Peyer's patch (tissue), 4 donors: ENCODE results near the gene RAB9A. TPM values are rescaled to one million over a fixed set of nuclear protein-coding genes. Genes with fewer than 3 reads are reported as not detected.

Experiments
- DNase-seq, 3 donors: peaks; one replicate each; pipeline ENCODE4 v3.0.0-alpha.2; 2017 to 2019
- H3K27ac ChIP-seq, 4 donors: fragments of 200-600 bp; sonication (generic); one replicate each; pipeline ENCODE4 v1.5.1; 2016 to 2019
- H3K27me3 ChIP-seq, 2 donors: fragments of 200-600 bp; sonication (generic); one replicate each; pipeline ENCODE4 v1.5.1; 2019
- H3K36me3 ChIP-seq, 3 donors: fragments of 200-600 bp; sonication (generic); one replicate each; pipeline ENCODE4 v1.5.1; 2016 to 2019
- H3K4me1 ChIP-seq, 4 donors: fragments of 200-600 bp; sonication (generic); one replicate each; pipeline ENCODE4 v1.5.1; 2016 to 2019
- H3K4me3 ChIP-seq, 4 donors: fragments of 200-600 bp; sonication (generic); 1 replicate in 3 of 4; 2 replicates in 1 of 4; pipeline ENCODE4 v1.5.1; 2016 to 2019; ENCODE audit warnings: mild to moderate bottlenecking in 1 of 4
- H3K9me3 ChIP-seq, 4 donors: fragments of 200-600 bp; sonication (generic); one replicate each; pipeline ENCODE4 v1.5.1; 2016 to 2019; ENCODE audit warnings: mild to moderate bottlenecking in 1 of 4
- CTCF ChIP-seq, 6 experiments: fragments of 450-650 bp in 4 of 6; fragments of 200-600 bp in 2 of 6; sonication (generic) in 1 of 6; IDR thresholded peaks; one replicate each; pipeline ENCODE4 v1.5.1; 2017 to 2019; ENCODE audit warnings: antibody characterized with exemption in 6 of 6, mild to moderate bottlenecking in 3 of 6, moderate library complexity in 1 of 6
- POLR2A ChIP-seq, 2 donors: fragments of 450-650 bp; IDR thresholded peaks; one replicate each; pipeline ENCODE4 v1.5.1; 2017; ENCODE audit warnings: antibody characterized with exemption in 2 of 2, mild to moderate bottlenecking in 2 of 2, moderate library complexity in 2 of 2
- total RNA-seq, 4 donors: library from RNA; depleted of rRNA; stranded (reverse); fragments of >200 nt; gene quantifications; one replicate each; pipeline ENCODE4 v1.1.0, GENCODE V29; 2016

RAB9A gene
- total RNA-seq, 4 donors from 2014 or later, result 8.9 to 56.9 (median 12.8) TPM

DNA sequence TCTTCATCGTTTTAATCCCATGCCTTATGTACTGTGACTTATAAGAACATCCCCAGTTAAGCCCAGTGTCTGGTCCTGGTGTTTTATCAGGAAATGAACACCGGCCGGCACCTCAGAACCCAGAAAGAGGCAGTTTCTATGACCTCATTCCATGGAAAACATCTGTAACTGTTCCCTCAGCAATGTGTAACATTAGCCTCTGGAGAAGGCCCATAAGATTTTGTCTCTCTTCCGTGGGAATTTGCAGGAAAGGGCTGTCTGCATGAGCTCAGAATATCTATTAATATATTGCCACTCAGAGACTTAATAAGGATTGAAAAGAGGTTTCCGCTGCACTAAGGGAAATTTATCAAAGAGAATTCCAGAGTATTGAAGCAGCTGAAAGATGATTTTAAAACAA, 39.1 kb upstream of the RAB9A start:
- no peak for DNase-seq

DNA sequence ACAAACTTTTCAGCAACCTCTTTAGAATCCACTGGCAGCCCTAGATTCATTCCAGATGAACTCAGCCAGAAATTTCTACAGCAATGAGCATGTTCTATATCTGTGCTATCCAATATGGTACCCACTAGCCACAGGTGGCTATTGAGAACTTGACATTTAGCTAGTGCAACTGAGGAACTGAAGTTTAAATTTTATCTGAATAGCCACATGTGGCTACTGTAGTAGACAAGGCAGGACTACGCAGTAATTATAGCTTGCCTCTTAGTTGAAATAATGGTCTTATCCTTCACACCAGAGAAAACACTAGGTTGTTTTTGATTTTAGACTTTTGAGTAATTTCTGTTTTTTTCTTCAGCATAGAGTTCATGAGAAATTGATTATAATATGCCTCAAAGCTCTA, 38.6 kb upstream of the RAB9A start:
- no peak for DNase-seq
- H3K9me3 ChIP-seq, result no peaks in the 10 kb centered on the region
- no peak overlapping the region for H3K27ac ChIP-seq
- no peaks in the 10 kb centered on the region for H3K36me3 ChIP-seq
- no peaks in the 10 kb centered on the region for H3K27me3 ChIP-seq
- H3K4me1 ChIP-seq, result peaks cover 0 to 4% (median 0%) of the 10 kb centered on the region in 4 donors
- no peak overlapping the region for H3K4me3 ChIP-seq
- no peak for TF ChIP-seq POLR2A (IDR thresholded peaks at IDR 0.05)
- no peak for TF ChIP-seq CTCF (IDR thresholded peaks at IDR 0.05)

More for the DNA sequence above, 39.1 kb upstream of the RAB9A start:
- TF ChIP-seq POLR2A (IDR thresholded peaks at IDR 0.05), result no peak
- H3K36me3 ChIP-seq, result no peaks in the 10 kb centered on the region
- no peaks in the 10 kb centered on the region for H3K9me3 ChIP-seq
- H3K27me3 ChIP-seq, result no peaks in the 10 kb centered on the region
- H3K4me1 ChIP-seq, result peaks cover 0 to 4% (median 0%) of the 10 kb centered on the region in 4 donors
- no peak overlapping the region for H3K27ac ChIP-seq
- H3K4me3 ChIP-seq, result no peak overlapping the region

GRCh38 chrX:13651150-13651549, 37.8 kb upstream of the RAB9A start:
- H3K36me3 ChIP-seq, result no peaks in the 10 kb centered on the region
- no peaks in the 10 kb centered on the region for H3K27me3 ChIP-seq
- H3K9me3 ChIP-seq, result no peaks in the 10 kb centered on the region
- H3K4me3 ChIP-seq, result no peak overlapping the region
- peaks cover 0 to 4% (median 0%) of the 10 kb centered on the region in 4 donors for H3K4me1 ChIP-seq
- H3K27ac ChIP-seq, result no peak overlapping the region
- TF ChIP-seq CTCF (IDR thresholded peaks at IDR 0.05) (no peak), POLR2A (IDR thresholded peaks at IDR 0.05) (no peak)
- DNase-seq, result no peak

DNA sequence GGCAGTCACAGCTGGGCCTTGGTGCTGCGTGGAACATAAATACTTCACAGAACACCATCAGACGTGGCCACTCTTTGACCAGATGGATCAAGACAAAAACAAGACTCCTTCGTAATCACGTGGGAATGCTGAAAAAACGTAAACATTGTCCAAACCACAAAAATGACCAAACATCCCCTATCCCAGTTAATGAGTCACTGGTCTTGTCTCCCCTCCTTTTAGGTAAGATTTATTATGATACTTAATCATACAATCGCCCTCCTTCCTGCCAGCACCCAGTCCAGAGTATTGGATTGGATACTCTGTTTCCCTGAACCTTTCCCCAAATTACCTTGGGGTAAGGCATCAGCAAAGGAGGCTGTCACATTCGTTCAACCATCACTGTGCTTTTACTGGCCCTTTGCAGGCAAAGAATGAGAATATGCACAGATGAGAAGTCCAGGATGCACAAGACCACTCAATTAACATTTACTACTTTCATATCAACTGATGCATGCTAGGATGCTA, 36.6 kb upstream of the RAB9A start:
- Histone ChIP-seq H3K27ac (peak overlapping the region; percentile 91 to 99 (median 94)), H3K4me3 (peak overlapping the region; percentile 66 to 74 (median 70)), H3K9me3 (no peaks in the 10 kb centered on the region), H3K36me3 (no peaks in the 10 kb centered on the region), H3K4me1 (peaks cover 0 to 4% (median 0%) of the 10 kb centered on the region in 4 donors), H3K27me3 (no peaks in the 10 kb centered on the region)
- TF ChIP-seq POLR2A (IDR thresholded peaks at IDR 0.05) (no peak), CTCF (IDR thresholded peaks at IDR 0.05) (no peak)
- no peak for DNase-seq

DNA sequence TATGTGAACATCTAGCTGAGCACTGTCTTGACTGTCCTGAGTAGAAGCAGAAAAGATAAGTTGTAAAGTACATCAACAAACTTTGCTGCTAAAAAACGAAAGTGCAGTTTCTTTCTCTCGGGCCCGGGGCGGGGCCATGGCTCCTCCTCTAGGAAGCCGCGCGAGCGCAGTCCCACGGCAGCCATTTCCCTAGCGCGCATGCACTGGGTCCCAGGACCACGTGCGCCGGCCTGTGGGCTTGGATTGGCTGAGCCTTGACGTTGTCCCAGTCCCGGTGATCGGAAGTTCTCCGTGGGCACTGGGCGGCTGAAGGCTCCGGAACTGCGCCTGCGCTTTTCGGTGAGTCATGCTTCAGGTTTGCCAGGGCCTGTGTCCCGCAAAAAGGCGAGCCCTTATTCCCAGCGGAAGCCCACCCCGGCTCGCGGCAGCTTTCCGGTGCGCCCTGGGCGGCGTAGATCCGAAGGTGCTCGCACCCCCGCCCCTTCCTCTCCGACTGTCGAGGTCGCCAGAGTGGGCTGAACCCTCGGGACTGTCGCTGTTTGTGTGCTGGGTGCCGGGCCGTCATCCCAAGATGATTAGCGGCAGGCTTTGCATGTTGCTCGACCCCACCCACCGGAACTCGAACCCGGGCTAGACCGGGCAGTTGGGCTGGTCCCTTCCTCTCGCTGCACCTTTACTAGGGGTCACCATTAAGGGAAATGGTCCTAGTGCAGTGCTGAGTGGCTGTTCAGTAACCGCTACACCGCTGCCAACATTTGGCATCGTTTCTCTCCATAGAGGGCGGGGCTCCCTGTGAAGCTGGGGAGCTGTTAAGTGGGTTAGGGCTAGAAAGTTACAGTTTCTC, 35.9 kb upstream of the RAB9A start, which contains the start of gene TCEANC:
TCEANC (plus strand) TSS at position 292 of the 844 bp plus-strand sequence. CDS start 9,368 bp downstream, outside the sequence.
- H3K36me3 ChIP-seq, result no peaks in the 10 kb centered on the region
- H3K4me3 ChIP-seq, result peak within 1 kb of the TSS; percentile 66 to 74 (median 70)

More for the DNA sequence above, 35.9 kb upstream of the RAB9A start, which contains the start of gene TCEANC:
- no peaks in the 10 kb centered on the region for H3K9me3 ChIP-seq
- peak; percentile 93 to 99 (median 97) for DNase-seq
- H3K27me3 ChIP-seq, result no peaks in the 10 kb centered on the region
- peak within 1 kb of the TSS; percentile 91 to 99 (median 94) for H3K27ac ChIP-seq
- TF ChIP-seq CTCF (IDR thresholded peaks at IDR 0.05) (no peak), POLR2A (IDR thresholded peaks at IDR 0.05) (peak; percentile 52 to 60)
- peaks cover 0 to 4% (median 0%) of the 10 kb centered on the region in 4 donors for H3K4me1 ChIP-seq
